Peyer's patch (tissue), 4 donors: ENCODE results near the gene PLEKHA7.

Source experiments
- CTCF ChIP-seq, 6 experiments: fragments of 450-650 bp in 4 of 6; fragments of 200-600 bp in 2 of 6; sonication (generic) in 1 of 6; IDR thresholded peaks; one replicate each; pipeline ENCODE4 v1.5.1; 2017 to 2019; ENCODE audit warnings: antibody characterized with exemption in 6 of 6, mild to moderate bottlenecking in 3 of 6, moderate library complexity in 1 of 6
- POLR2A ChIP-seq, 2 donors: fragments of 450-650 bp; IDR thresholded peaks; one replicate each; pipeline ENCODE4 v1.5.1; 2017; ENCODE audit warnings: antibody characterized with exemption in 2 of 2, mild to moderate bottlenecking in 2 of 2, moderate library complexity in 2 of 2

DNA sequence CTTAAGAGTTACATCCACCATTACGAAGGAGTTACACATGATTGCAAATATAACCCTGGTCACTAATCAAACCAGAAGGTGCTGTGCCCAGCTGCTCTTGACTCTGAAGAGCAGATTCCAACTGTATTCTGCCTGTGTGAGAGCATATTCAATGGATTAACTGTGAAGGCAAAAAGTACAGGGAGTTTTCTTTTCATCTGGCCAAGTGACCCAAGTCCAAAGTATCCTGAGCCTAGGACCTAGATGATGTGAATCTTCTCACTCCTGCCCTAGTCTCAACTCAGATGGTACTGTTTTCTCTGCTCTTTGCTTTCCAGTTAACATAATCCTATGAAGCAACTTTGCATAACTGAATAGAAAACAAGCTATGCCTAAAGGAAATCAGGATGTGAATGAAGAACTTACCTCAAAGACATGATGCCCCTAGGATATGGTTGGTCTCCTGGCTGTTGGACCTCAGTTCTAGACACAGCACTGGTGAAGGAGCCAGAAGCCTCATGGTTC is 169.9 kb downstream of the PLEKHA7 start:
- TF ChIP-seq CTCF (IDR thresholded peaks at IDR 0.05) (no peak), POLR2A (IDR thresholded peaks at IDR 0.05) (no peak)
